OCI-LY7 (cell line): ENCODE measurements around the gene OCRL. TPM values are rescaled to one million over a fixed set of nuclear protein-coding genes. Genes with fewer than 3 reads are reported as not detected.

ENCODE experiments used
- Bru-seq: library from RNA; stranded (reverse); fragments of 400-500 nt; gene quantifications from one replicate; lab custom pipeline; 2021; lab: Mats Ljungman, UMichigan
- BruChase-seq, 2 experiments: library from RNA; stranded (reverse); fragments of 400-500 nt; gene quantifications; one replicate each; lab custom pipeline; 2021; lab: Mats Ljungman, UMichigan
- BruUV-seq: library from RNA; stranded (reverse); fragments of 400-500 nt; replicated peaks from 2 replicates; lab custom pipeline; 2021; lab: Mats Ljungman, UMichigan
- CTCF ChIA-PET: fragments of 300-600 bp; sonication (Branson Sonifier 250); formaldehyde crosslinking; loops from one replicate; lab custom pipeline; 2022; ENCODE audit warnings: antibody characterized with exemption; ENCODE audit not compliant: unreplicated experiment; lab: Charles Lee
- POLR2A ChIA-PET: fragments of 300-600 bp; sonication (Branson Sonifier 250); formaldehyde crosslinking; loops from one replicate; lab custom pipeline; 2022; ENCODE audit warnings: antibody characterized with exemption; lab: Charles Lee
- DNase-seq: peaks from one replicate; pipeline ENCODE4 v3.0.0-alpha.2; 2015; ENCODE audit warnings: low spot score
- H2AFZ ChIP-seq: fragments of 200-600 bp; sonication (generic), shearing (Covaris generic); 2 replicates; pipeline ENCODE4 v1.6.1; 2014; ENCODE audit warnings: mild to moderate bottlenecking, antibody characterized with exemption, low read length, moderate library complexity
- H3K27ac ChIP-seq: fragments of 200-600 bp; sonication (generic); 2 replicates; pipeline ENCODE4 v1.5.1; 2014; ENCODE audit warnings: mixed run types, low read depth, mild to moderate bottlenecking, moderate library complexity, low read length, inconsistent platforms; ENCODE audit not compliant: poor library complexity, severe bottlenecking
- H3K36me3 ChIP-seq: fragments of 200-600 bp; sonication (generic); 2 replicates; pipeline ENCODE4 v1.6.1; 2014; ENCODE audit warnings: mild to moderate bottlenecking, antibody characterized with exemption, low read length, moderate library complexity, mixed read lengths; ENCODE audit not compliant: insufficient read depth
- H3K4me1 ChIP-seq: fragments of 200-600 bp; sonication (generic); 2 replicates; pipeline ENCODE4 v1.5.1; 2014; ENCODE audit warnings: mild to moderate bottlenecking, low read length; ENCODE audit not compliant: insufficient read depth, poor library complexity, severe bottlenecking
- H3K4me2 ChIP-seq: fragments of 200-600 bp; sonication (generic); 2 replicates; pipeline ENCODE4 v1.6.1; 2014; ENCODE audit warnings: mild to moderate bottlenecking, low read length
- H3K4me3 ChIP-seq: fragments of 200-600 bp; sonication (generic); 2 replicates; pipeline ENCODE4 v1.5.1; 2014; ENCODE audit warnings: mild to moderate bottlenecking, low read depth, low read length; ENCODE audit not compliant: poor library complexity, severe bottlenecking
- H3K79me2 ChIP-seq: fragments of 200-600 bp; sonication (generic); 2 replicates; pipeline ENCODE4 v1.6.1; 2016; ENCODE audit warnings: low read depth, mild to moderate bottlenecking, low read length, moderate library complexity, mixed read lengths; ENCODE audit not compliant: insufficient read depth
- H3K9me2 ChIP-seq: fragments of 200-600 bp; sonication (generic); 2 replicates; pipeline ENCODE4 v1.6.1; 2016; ENCODE audit warnings: mild to moderate bottlenecking, low read length, mixed read lengths; ENCODE audit not compliant: insufficient read depth
- H3K9me3 ChIP-seq: fragments of 200-600 bp; sonication (generic); 2 replicates; pipeline ENCODE4 v1.6.1; 2014; ENCODE audit warnings: mild to moderate bottlenecking, mixed run types, low read length, mixed read lengths
- H4K20me1 ChIP-seq: fragments of 200-600 bp; sonication (generic); 2 replicates; pipeline ENCODE4 v1.6.1; 2014; ENCODE audit warnings: mild to moderate bottlenecking, antibody characterized with exemption, low read length, moderate library complexity, mixed read lengths; ENCODE audit not compliant: insufficient read depth
- CTCF ChIP-seq: fragments of 200-600 bp; sonication (generic); conservative IDR thresholded peaks from 2 replicates; pipeline ENCODE4 v1.5.1; 2014; ENCODE audit warnings: mild to moderate bottlenecking, antibody characterized with exemption, low read length, moderate library complexity, mixed read lengths
- EZH2phosphoT487 ChIP-seq: fragments of 200-600 bp; sonication (generic); IDR thresholded peaks from 2 replicates; pipeline ENCODE4 v1.6.1; 2018; ENCODE audit warnings: low read depth, borderline replicate concordance, mild to moderate bottlenecking, mixed run types, antibody characterized with exemption, low read length, moderate library complexity, mixed read lengths
- intact Hi-C: fragments of 100-400 bp; cut with micrococcal nuclease; formaldehyde crosslinking; loops from one replicate; pipeline ENCODE4 v1.10.0; 2022; ENCODE audit not compliant: unreplicated experiment
- long read RNA-seq: library from polyadenylated mRNA; stranded (forward); transcript quantifications from one replicate; pipeline ENCODE4 v2.0.0, GENCODE V29; 2022
- total RNA-seq, 2 experiments: library from RNA; depleted of rRNA in 1 of 2; stranded (reverse); fragments of >200 nt in 1 of 2; shearing (Covaris generic) in 1 of 2; gene quantifications; 2 replicates each; pipeline ENCODE4 v1.2.3, GENCODE V29; 2014 to 2022

Gene OCRL
- 3.1 and 3.3 TPM in 2 replicates for total RNA-seq (2014; rRNA removed; shearing (Covaris generic))
- 6.7 and 8.2 TPM in 2 replicates for total RNA-seq (2022)
- percentile 58 among the genes with signal in this experiment for Bru-seq, nascent RNA
- BruChase-seq, experiment 1, labeled RNA remaining after a 6-hour chase = percentile 51 among the genes with signal in this experiment
- BruChase-seq, experiment 2, labeled RNA remaining after a 2-hour chase = percentile 57 among the genes with signal in this experiment
- long read RNA-seq, full-length matches to known transcripts = 1 of 5 reads
- long read RNA-seq, partial matches to known transcripts = 2 of 5 reads
- long read RNA-seq, other reads (novel, unspliced or antisense) = 2 of 5 reads

- Histone ChIP-seq H3K27ac (no peak within 1 kb of the TSS), H3K4me2 (peak within 1 kb of the TSS; percentile 72), H3K9me3 (no peaks in the 10 kb centered on the region), H2AFZ (peak within 1 kb of the TSS; percentile 5; the same call in 1 of the 2 replicates), H4K20me1 (no peaks in the 10 kb centered on the region), H3K4me1 (peaks cover 6% of the 10 kb centered on the region), H3K9me2 (no peaks in the 10 kb centered on the region), H3K79me2 (no peaks in the 10 kb centered on the region), H3K36me3 (no peaks in the 10 kb centered on the region), H3K4me3 (peak within 1 kb of the TSS; percentile 83)
- POLR2A ChIA-PET = interaction anchor here (0.6 kb wide), 1 partner anchor 812 kb away, joined by 3 read pairs; no protein-coding TSS in a partner anchor
- TF ChIP-seq EZH2phosphoT487 (no peak), CTCF (peak; percentile 71)
- intact Hi-C loops = no loop called here
- BruUV-seq = no TSS peak
- peak; percentile 74 for DNase-seq
- CTCF ChIA-PET = no interaction called here
These were observed at the start of gene OCRL for GRCh38 chrX:129540068-129540653. TSS of gene OCRL (plus strand) at chrX:129540259. CDS start at chrX:129540440, 181 bp downstream.

- Histone ChIP-seq H3K79me2 (no peaks in the 10 kb centered on the region), H3K9me3 (no peaks in the 10 kb centered on the region), H3K27ac (no peak overlapping the region), H3K4me1 (no peaks in the 10 kb centered on the region), H3K9me2 (no peaks in the 10 kb centered on the region), H2AFZ (no peak overlapping the region), H3K4me3 (no peak overlapping the region), H3K36me3 (no peaks in the 10 kb centered on the region), H3K4me2 (no peak overlapping the region), H4K20me1 (no peaks in the 10 kb centered on the region)
- no peak for DNase-seq
- BruUV-seq = no TSS peak
- CTCF ChIA-PET = no interaction called here
- POLR2A ChIA-PET = no interaction called here
- intact Hi-C loops = no loop called here
- TF ChIP-seq CTCF (no peak), EZH2phosphoT487 (no peak)
These were observed 49.7 kb upstream of the OCRL start for GRCh38 chrX:129490330-129490729.

- Histone ChIP-seq H3K4me3 (no peak overlapping the region), H3K9me3 (no peaks in the 10 kb centered on the region), H3K27ac (no peak overlapping the region), H3K4me2 (no peak overlapping the region), H3K9me2 (no peaks in the 10 kb centered on the region), H3K4me1 (no peaks in the 10 kb centered on the region), H4K20me1 (no peaks in the 10 kb centered on the region), H3K36me3 (no peaks in the 10 kb centered on the region), H2AFZ (no peak overlapping the region), H3K79me2 (no peaks in the 10 kb centered on the region)
- no TSS peak for BruUV-seq
- POLR2A ChIA-PET = no interaction called here
- no peak for DNase-seq
- intact Hi-C loops = no loop called here
- TF ChIP-seq CTCF = no peak
- no peak for TF ChIP-seq EZH2phosphoT487
- CTCF ChIA-PET = no interaction called here
These were observed 46.4 kb upstream of the OCRL start for GRCh38 chrX:129493643-129494042.
